DOHH2 (cell line): Measurements from ENCODE around the gene HSBP1.

Source experiments
- EZH2phosphoT487 ChIP-seq: fragments of 200-600 bp; sonication (generic); IDR thresholded peaks from 2 replicates; pipeline ENCODE4 v1.6.1; 2017; ENCODE audit warnings: borderline replicate concordance, mild to moderate bottlenecking, antibody characterized with exemption, low read length, moderate library complexity, mixed read lengths
- TF ChIP-seq, protein P1 (sequence below): fragments of 200-600 bp; sonication (generic); IDR thresholded peaks from one replicate; pipeline ENCODE4 v1.5.1; 2014; ENCODE audit warnings: antibody characterized with exemption, mild to moderate bottlenecking, low read depth, low read length; ENCODE audit not compliant: poor library complexity, severe bottlenecking

DNA sequence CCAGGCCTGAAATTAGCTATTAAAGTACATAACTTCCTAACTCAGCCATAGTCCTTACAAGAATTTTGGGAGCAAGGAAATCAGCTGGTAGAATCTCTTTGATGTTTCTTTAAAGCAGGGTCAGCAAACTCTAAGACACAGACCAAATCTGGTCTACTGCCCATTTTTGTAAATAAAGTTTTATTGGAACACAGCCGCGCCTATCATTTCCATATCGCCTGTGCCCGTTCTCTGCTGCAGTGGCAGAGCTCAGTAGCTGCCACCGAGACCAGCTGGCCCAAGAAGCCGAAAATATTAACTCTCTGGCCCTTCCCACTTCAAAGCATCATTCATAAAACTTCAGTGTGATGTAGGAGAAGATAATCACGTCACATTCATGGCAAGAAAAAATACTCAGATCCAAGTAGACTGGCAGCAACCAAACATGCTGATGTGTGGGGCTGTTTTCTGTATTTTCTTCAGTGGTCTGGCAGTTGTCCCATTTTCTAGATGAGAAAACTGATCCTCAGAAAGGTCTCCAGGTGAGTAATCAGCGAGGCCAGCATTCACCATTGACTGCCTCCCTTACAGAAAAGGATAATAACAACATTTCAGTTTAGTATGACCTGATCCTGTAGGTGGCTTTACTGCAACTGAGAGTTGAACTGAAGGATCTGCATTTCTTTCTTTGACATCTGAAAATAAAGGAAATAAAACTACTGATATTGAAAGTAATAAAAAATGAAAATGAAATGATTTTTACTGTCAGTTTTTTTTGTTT, 18.0 kb upstream of the HSBP1 start:
- TF ChIP-seq, protein P1, sequence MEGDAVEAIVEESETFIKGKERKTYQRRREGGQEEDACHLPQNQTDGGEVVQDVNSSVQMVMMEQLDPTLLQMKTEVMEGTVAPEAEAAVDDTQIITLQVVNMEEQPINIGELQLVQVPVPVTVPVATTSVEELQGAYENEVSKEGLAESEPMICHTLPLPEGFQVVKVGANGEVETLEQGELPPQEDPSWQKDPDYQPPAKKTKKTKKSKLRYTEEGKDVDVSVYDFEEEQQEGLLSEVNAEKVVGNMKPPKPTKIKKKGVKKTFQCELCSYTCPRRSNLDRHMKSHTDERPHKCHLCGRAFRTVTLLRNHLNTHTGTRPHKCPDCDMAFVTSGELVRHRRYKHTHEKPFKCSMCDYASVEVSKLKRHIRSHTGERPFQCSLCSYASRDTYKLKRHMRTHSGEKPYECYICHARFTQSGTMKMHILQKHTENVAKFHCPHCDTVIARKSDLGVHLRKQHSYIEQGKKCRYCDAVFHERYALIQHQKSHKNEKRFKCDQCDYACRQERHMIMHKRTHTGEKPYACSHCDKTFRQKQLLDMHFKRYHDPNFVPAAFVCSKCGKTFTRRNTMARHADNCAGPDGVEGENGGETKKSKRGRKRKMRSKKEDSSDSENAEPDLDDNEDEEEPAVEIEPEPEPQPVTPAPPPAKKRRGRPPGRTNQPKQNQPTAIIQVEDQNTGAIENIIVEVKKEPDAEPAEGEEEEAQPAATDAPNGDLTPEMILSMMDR, result no peak
- TF ChIP-seq EZH2phosphoT487, result no peak
